Measurements from ENCODE around the gene TNS1. TPM values are rescaled to one million over a fixed set of nuclear protein-coding genes. Genes with fewer than 3 reads are reported as not detected.

The TNS1 gene
- polyA plus RNA-seq, 4 donors, result 56.1 to 65.8 (median 61.6) TPM

- peak in 3 of 4 donors; percentile 46 to 75 (median 48) for DNase-seq (ENCODE audit: low read depth in 4 of 4, low spot score in 3 of 4)
These were observed 100.2 kb downstream of the TNS1 start for GRCh38 chr2:217902379-217903141.

- DNase-seq (ENCODE audit: low read depth in 4 of 4, low spot score in 3 of 4), result no peak
These were observed 100.9 kb downstream of the TNS1 start for GRCh38 chr2:217901835-217902378.

- no peak for DNase-seq (ENCODE audit: low read depth in 4 of 4, low spot score in 3 of 4)
These were observed 101.4 kb downstream of the TNS1 start for GRCh38 chr2:217901400-217901799.

- no peak for DNase-seq (ENCODE audit: low read depth in 4 of 4, low spot score in 3 of 4)
These were observed 101.9 kb downstream of the TNS1 start for GRCh38 chr2:217900780-217901360.

- no peak for DNase-seq (ENCODE audit: low read depth in 4 of 4, low spot score in 3 of 4)
These were observed 102.6 kb downstream of the TNS1 start for GRCh38 chr2:217900010-217900779.

GRCh38 chr2:217899231-217900009 is 103.4 kb downstream of the TNS1 start:
- DNase-seq (ENCODE audit: low read depth in 4 of 4, low spot score in 3 of 4), result no peak

GRCh38 chr2:217897816-217898806 is 104.7 kb downstream of the TNS1 start:
- no peak for DNase-seq (ENCODE audit: low read depth in 4 of 4, low spot score in 3 of 4)

GRCh38 chr2:217897091-217897715 is 105.6 kb downstream of the TNS1 start:
- DNase-seq (ENCODE audit: low read depth in 4 of 4, low spot score in 3 of 4), result no peak

GRCh38 chr2:217895070-217895635 is 107.6 kb downstream of the TNS1 start:
- DNase-seq (ENCODE audit: low read depth in 4 of 4, low spot score in 3 of 4), result no peak

GRCh38 chr2:217893440-217893839 is 109.4 kb downstream of the TNS1 start:
- DNase-seq (ENCODE audit: low read depth in 4 of 4, low spot score in 3 of 4), result no peak

- DNase-seq (ENCODE audit: low read depth in 4 of 4, low spot score in 3 of 4), result no peak
These were observed 110.2 kb downstream of the TNS1 start for GRCh38 chr2:217892560-217892959.

GRCh38 chr2:217890445-217890844 is 112.3 kb downstream of the TNS1 start:
- no peak for DNase-seq (ENCODE audit: low read depth in 4 of 4, low spot score in 3 of 4)

GRCh38 chr2:217889656-217890055 is 113.1 kb downstream of the TNS1 start:
- DNase-seq (ENCODE audit: low read depth in 4 of 4, low spot score in 3 of 4), result no peak

- DNase-seq (ENCODE audit: low read depth in 4 of 4, low spot score in 3 of 4), result no peak
These were observed 114.7 kb downstream of the TNS1 start for GRCh38 chr2:217887841-217888701.

GRCh38 chr2:217886720-217887309 is 116.0 kb downstream of the TNS1 start:
- peak in 3 of 4 donors; percentile 58 to 70 (median 60) for DNase-seq (ENCODE audit: low read depth in 4 of 4, low spot score in 3 of 4)

- no peak for DNase-seq (ENCODE audit: low read depth in 4 of 4, low spot score in 3 of 4)
These were observed 116.7 kb downstream of the TNS1 start for GRCh38 chr2:217886091-217886490.

- no peak for DNase-seq (ENCODE audit: low read depth in 4 of 4, low spot score in 3 of 4)
These were observed 117.8 kb downstream of the TNS1 start for GRCh38 chr2:217884985-217885384.
